ENCODE measurements around the gene TMEM41B. TPM values are rescaled to one million over a fixed set of nuclear protein-coding genes. Genes with fewer than 3 reads are reported as not detected.
"Not testable (repeated sequence)": the region's sequence is repeated elsewhere in the genome, so short reads cannot be mapped to it uniquely, and the experiment has no call there.

TMEM41B gene
- total RNA-seq, 4 donors from 2014 or later, result 52.7 to 86.7 (median 76.1) TPM

- TF ChIP-seq CTCF (IDR thresholded peaks at IDR 0.05) (no peak), POLR2A (IDR thresholded peaks at IDR 0.05) (no peak)
- Histone ChIP-seq H3K36me3 (no peaks in the 10 kb centered on the region), H3K27me3 (no peaks in the 10 kb centered on the region), H3K9me3 (no peaks in the 10 kb centered on the region), H3K27ac (no peak overlapping the region), H3K4me1 (peaks cover 0 to 10% of the 10 kb centered on the region in 2 donors), H3K4me3 (replicated peaks in 1 of 3) (no peak overlapping the region)
- intact Hi-C loops (cut with DNase I), result no loop called here
- 95 to 96% methylated on average over 3 of the region's 3 CpGs for WGBS, 2 donors
- no peak for DNase-seq
These were observed 66.5 kb downstream of the TMEM41B start for GRCh38 chr11:9247863-9248262.

GRCh38 chr11:9236242-9236641, 78.2 kb downstream of the TMEM41B start:
- DNase-seq; H3K27ac ChIP-seq; H3K4me1 ChIP-seq; H3K36me3 ChIP-seq; H3K9me3 ChIP-seq; H3K27me3 ChIP-seq; intact Hi-C loops (cut with DNase I); H3K4me3 ChIP-seq (replicated peaks in 1 of 3): not testable (repeated sequence)
- WGBS, 2 donors, result 95 to 96% methylated on average over 10 of the region's 10 CpGs

- Histone ChIP-seq H3K9me3 (no peaks in the 10 kb centered on the region), H3K4me1 (peaks cover 9 to 23% of the 10 kb centered on the region in 2 donors), H3K27ac (peak overlapping the region in 1 of 3 donors; percentile 26), H3K4me3 (replicated peaks in 1 of 3) (no peak overlapping the region), H3K27me3 (no peaks in the 10 kb centered on the region), H3K36me3 (no peaks in the 10 kb centered on the region)
- no peak for DNase-seq
- WGBS, 2 donors, result 87 to 92% methylated on average over 3 of the region's 3 CpGs
- intact Hi-C loops (cut with DNase I), result no loop called here
- TF ChIP-seq CTCF (IDR thresholded peaks at IDR 0.05) (no peak), POLR2A (IDR thresholded peaks at IDR 0.05) (no peak)
These were observed 81.9 kb downstream of the TMEM41B start for GRCh38 chr11:9232482-9232881.

GRCh38 chr11:9231848-9232177, 82.6 kb downstream of the TMEM41B start:
- WGBS, 2 donors, result 0 to 2% methylated on average over 1 of the region's 1 CpG
- Histone ChIP-seq H3K9me3 (no peaks in the 10 kb centered on the region), H3K27me3 (no peaks in the 10 kb centered on the region), H3K4me1 (peaks cover 9 to 23% of the 10 kb centered on the region in 2 donors), H3K4me3 (replicated peaks in 1 of 3) (no peak overlapping the region), H3K36me3 (no peaks in the 10 kb centered on the region), H3K27ac (peak overlapping the region; percentile 26 to 42 (median 36))
- intact Hi-C loops (cut with DNase I), result no loop called here
- no peak for DNase-seq
- TF ChIP-seq POLR2A (IDR thresholded peaks at IDR 0.05), result no peak
- no peak for TF ChIP-seq CTCF (IDR thresholded peaks at IDR 0.05)

Small RNA genes within 50 kb of the gene (small RNA-seq; reads per million reads assigned to genes)
- gene RF00017, result not detected

Other genes with a start within 250 kb of the TMEM41B start
- 1 to 10 TPM; 1.2 to 4.9 (median 3.1) TPM for gene SCUBE2, start 223.0 kb downstream of the TMEM41B start, total RNA-seq
- 10 to 100 TPM; 45.6 to 80.8 (median 59.3) TPM for gene DENND5A, start 49.2 kb downstream of the TMEM41B start, total RNA-seq
- gene IPO7, start 70.1 kb upstream of the TMEM41B start, total RNA-seq, result 100 to 1,000 TPM; 104 to 185 (median 151) TPM
- 10 to 100 TPM; 16.3 to 26.1 (median 21.1) TPM for gene ZNF143, start 146.4 kb upstream of the TMEM41B start, total RNA-seq

All from thyroid gland (tissue), 4 donors.